ELF-1 (cell line): ENCODE results near the gene AUTS2.

Experiments
- DNase-seq: peaks from one replicate; pipeline ENCODE4 v3.0.0-alpha.2; 2016; ENCODE audit warnings: low read depth, low spot score

AUTS2 gene

DNA sequence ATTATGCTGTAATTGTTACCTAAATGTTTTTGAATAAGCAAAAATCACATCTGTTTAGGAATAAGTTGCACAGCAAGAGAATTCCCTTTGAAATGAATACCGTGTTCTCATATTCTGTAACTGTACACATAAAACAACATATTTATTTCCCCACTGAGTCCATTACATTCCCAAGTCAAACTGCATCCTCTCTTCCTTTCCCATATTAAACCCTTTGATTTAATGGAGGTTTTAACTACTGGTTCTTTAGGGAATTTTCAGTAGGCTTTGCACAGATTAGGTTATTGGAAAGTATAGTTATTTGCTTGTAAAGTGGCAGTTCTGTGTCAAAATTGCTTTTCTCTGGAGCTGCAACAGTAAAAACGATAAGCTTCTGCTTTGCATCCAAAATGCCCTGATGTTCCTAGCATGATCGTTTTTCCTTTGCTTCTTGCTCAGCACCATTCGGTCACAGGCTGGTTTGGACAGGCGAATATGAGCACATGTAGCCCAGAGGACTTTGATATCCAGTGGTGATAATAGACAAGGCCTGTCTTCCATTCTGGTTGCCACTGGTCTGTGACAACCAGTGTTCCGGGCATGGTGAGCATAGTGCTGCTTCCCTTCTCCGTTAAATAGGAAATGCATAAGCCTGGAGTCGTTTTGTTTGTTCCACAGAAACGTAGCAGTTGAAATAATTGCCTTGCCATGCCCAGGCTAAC, 696.1 kb downstream of the AUTS2 start:
- no peak for DNase-seq

DNA sequence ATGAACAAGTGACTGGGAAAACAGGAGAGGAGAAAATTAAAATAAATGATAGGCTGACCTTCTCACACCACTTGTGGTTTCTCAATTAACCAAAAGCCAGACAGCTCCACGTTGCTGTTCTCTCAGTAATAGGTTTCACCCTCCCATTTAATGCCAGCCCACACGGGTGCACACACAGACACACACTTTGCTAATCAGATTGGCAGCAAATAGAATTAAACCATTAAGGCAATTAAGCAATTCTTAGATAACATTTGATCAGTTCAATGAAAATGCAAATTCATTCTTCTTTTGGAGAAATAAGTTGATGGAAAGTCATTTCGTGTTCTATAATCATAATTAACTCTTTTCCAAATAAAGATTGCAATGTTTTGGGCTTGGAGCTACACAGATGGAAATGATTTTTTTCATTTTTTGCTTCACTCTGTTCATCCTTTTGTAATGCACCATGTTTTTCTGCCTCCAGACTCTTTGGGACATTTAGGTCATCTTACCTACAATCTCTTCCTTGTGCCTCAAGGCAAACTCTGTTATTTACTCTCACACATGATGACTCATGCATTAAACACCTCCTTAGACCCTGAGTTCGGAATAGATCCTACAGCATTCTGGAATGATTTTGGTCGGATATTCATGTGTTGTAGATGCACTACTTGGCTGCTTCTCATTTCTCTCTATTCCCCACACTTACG, 700.7 kb downstream of the AUTS2 start:
- no peak for DNase-seq

DNA sequence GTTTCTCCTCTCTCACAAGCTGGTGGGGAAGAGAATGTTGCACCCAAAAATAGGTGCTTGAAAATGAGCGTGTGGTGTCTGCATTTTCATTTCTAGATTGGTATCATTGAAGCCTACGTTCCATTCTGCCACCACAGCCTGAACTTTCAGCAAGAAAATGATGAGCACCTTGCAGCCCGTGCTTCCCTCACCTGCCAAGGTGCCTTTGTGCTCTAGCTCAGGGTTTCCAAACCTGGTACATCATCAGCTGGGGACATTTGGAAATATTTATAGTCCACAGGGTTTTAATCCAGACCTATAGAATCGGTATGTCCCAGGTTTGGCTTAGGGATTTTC, 701.2 kb downstream of the AUTS2 start:
- DNase-seq = no peak

DNA sequence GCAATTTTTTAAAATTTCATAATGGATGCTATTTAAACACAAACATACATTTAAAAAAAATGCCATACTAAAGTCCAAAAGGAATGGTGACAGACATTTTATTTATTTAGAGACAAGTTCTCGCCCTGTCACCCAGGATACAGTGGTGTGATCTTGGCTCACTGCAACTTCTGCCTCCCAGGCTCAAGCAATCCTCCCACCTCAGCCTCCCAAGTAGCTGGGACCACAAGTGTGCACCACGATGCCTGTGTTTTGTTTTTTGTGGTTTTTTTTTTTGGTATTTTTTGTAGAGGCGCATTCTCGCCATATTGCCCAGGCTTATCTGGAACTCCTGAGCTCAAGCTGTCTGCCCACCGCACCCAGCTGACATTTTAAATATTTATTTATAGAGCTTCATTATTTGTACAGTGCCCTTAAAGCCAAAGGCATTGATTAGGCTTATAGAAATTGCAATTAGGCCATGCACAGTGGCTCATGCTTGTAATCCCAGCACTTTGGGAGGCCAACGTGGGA, 703.5 kb downstream of the AUTS2 start:
- no peak for DNase-seq

DNA sequence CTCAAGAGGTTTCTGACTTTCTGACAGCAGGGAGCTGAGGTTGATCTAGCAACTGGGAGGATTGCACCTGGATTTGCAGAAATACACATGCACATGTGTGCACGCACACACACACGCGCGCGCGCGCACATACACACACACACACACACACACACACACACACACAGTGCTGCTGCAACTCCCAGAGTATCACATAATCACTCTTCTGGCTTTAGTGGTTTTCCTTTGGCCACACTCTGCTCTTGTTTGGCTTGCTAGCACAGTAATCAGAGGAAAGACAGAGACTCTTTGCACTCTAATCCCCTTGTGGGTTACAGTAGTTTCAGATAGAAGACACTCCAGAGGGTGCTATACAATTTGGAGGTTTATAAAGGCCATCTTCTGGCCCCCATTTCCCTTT, 705.0 kb downstream of the AUTS2 start:
- DNase-seq = no peak

DNA sequence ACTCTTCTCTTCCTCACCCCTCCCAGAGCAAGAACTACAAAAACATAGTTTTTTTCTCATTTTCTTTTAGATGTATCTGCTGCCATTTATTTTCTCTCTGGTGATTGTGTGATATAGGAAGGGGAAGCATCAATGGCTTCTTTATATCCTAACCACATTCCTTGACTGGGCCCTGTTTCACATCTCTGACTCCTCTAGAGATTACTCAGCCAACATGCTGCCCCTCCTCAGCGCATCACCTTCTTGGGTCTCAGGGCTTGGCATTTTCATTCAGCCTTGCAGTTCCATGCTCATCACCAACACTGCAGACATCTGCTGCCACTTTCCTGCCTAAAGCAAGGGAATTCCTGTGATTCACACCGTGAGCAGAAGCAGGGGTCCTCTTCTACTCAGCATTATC, 705.5 kb downstream of the AUTS2 start:
- no peak for DNase-seq

DNA sequence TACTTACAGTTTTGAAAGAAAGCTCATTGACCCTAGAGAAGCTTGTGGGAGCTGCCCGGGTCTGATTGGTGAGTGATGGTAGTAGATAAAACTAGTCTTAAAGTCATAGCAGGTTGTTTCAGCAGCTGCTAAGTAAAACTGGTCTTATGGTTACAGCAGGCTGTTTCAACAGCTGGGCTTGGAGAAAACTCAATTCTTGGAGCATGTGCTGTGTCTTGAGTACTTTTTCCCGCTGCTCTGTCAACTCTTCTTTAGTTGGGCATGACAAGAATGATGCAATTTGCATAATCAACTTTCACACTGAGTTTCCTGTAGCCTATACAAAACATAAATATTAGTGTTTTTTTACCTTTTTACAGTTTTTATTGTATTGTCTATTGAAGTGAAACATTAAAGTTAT, 707.9 kb downstream of the AUTS2 start:
- DNase-seq = no peak

DNA sequence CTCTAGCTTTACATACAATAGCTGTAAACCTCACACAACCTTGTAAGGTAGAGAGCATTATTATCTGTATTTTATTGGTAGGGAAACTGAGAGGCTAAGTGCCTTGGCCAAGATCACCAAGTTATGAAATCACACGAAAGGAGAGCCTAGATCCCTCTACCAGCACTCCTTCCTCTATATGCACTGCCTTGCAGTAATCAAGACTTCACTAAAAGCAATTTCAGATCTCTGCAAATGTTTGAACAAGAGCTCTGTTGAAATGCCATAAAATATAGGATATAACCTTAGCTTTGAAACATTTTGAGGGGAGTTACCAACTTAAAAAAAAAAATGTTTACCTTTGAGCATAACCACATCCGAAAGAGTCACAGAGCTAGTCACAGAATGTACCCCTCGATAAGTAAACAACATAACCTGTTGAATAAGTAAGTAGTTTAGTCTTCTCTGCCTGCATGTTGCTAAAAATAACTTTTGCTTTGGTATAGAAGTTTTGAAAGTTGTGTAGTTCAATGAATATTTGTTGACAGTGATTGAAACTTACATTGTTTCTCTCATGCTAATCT, 709.4 kb downstream of the AUTS2 start:
- DNase-seq = no peak

DNA sequence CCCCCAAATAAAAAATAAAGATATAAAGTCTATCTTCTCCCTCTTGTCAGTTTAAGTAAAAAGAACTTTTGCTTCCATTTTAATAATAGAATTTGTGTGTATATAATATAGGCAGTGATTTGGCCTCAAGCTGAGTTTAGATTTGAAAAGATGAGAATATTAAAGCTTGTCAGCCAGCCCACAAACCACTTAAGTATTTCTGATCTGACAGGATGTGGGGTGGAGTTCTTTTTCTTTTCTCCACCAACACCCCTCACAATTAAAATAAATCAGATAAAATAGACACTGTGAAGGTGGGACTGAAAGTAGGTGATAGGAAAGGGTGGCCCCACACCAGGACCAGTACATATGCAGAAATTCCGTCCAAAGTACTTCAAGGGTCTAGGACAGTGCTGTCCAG, 714.1 kb downstream of the AUTS2 start:
- DNase-seq = no peak

DNA sequence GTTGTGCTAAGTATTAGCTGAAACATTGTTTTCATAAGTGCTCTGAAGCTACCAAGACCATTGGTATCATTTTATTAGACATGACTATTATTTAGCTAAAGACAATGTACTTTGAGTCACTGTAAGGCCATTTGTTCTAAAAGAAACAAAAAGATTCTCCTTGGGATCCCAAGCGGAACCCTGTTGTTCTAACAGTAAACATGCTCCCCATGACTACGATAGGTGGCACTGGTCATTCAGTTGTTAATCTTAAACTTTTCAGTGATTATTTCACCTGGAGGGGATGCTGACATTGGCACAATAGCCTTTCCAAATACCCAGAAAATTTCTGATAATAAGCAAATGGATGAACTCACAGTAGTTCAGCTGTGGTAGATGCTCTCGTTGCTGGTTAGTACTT, 715.0 kb downstream of the AUTS2 start:
- DNase-seq = no peak

DNA sequence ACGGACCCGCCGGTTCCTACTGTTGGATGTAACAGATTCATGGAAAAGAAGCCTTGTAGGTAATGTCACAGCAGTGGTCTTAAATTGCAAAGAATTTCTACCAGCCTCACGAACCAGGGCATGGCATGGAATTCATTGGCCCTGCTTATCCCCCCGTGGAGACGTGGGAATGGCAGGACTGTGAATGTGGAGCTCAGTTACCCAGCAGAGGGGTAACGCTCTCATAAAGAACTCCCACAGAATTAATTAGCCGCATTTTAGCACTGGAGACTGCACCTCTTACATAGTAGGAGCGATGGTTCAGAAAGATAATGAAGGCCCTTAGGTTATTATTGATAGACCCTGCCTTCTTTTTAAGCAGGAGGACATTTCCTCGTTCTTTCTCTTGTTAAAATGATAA, 715.4 kb downstream of the AUTS2 start:
- DNase-seq = no peak

DNA sequence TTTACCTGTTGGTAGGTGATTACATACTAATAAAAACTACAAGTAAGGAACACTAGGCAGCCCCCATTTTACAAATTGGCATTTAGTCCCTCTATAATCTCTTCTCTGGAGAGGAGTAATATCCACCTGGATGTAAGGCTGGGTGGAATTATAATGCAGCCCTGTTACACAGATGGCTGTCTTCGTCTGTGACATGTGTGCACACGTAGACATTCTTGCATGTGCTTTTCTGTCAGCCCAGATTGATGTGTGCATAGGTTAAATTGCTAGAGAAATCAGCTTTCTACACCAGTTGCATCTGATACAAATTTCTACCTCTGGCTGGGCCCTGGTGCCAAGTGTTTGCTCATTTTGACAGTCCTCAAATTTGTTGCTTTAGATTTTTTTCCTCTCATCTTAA, 715.9 kb downstream of the AUTS2 start:
- no peak for DNase-seq

DNA sequence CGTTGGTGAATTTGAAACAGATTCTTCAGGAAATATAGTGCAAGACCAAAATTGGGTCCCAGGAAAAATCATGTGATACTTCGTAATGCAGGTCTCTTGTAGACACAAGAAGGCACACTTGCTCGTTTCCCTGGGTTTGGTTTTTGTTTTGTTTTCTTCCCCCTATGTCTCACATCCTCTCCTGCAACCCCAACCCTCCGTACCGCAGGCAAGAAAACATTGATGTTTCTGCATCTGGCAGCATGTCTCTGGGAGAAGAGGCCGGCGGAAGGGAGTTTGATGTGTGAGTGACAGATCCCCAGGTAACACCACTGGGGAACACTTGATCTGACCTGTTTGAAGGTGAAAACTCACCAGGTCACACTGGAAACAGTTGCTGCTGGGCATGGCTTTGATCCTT, 718.5 kb downstream of the AUTS2 start:
- no peak for DNase-seq

DNA sequence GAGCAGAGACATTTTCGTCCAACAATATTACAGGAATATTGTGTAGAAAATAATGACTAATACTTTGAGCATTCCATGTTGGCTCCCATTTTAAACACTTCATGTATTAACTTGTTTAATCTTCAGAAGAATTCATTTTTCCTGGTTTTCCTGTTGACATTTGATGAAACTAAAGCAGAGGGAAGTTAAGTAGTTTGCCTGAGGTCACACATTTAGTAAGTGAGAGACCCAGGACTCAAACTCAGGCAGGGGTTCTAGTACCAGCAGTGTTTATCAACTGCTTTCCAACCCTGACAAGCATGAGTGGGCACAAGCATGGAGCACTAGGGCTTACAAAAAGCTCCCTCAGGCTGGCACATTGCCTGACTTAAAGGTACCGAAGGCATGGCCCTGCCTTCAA, 719.1 kb downstream of the AUTS2 start:
- no peak for DNase-seq

DNA sequence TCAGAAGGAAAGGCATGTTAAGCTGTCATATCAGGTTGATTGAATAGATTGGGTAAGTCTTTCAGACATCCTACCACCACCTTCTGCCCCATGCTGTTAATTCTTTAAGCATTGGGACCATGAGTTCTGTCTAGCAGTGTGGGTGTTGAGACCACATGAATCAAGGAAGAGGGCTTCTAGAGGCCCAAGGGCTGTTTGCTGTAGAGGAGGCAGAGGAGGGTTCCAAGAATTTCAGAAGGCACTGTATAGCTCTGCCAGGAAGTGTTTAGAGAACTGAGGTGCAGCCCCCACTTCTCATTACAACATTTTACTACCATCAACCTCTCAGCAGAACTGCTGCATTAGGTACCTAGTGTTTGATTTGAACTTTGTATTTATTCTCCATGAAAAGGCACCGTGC, 720.2 kb downstream of the AUTS2 start:
- DNase-seq = no peak

DNA sequence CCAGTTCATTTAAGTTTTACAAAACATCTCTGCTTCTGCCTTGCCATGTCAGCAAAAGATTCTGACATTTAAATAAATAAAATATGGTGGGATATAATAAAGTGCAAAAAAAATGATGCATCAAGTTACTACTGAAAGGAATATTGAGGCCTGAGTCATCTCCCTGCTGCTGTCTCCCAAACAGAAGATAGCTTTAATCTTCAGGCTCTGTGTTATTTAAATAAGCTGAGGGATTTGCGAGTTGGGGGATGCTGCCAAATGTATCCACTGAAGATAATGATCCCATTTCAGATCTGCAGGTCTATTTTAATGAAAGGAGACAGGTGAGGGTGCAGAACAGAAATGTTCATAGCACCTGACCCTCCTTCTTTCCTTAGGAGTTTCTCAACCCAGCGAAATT, 720.8 kb downstream of the AUTS2 start:
- no peak for DNase-seq

DNA sequence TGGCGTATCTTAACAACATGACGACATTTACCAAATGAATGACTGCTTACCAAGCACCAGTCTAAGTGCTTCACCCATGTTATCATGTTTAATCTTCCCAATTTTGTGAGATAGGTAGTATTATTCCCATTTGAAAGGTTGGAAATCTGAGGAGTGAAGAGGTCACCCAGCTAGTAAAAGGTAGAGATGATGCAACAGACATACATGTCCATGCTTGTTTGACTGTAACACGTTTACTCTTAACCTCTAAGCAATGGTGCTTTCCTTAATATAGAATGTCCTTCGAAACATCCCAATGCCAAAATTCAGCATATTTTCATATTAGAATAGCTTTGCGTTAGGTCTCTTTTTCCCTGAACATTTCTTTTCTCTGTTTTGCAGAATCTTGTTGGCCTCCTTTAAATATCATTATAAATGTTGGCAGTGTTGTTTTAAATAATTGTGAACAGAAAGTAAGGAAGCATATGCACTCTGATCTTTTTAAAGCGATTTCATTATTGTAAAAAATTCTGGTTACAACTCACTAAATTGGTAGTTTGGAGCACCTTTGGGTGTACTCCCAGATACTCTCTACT, 722.8 kb downstream of the AUTS2 start:
- DNase-seq = no peak

DNA sequence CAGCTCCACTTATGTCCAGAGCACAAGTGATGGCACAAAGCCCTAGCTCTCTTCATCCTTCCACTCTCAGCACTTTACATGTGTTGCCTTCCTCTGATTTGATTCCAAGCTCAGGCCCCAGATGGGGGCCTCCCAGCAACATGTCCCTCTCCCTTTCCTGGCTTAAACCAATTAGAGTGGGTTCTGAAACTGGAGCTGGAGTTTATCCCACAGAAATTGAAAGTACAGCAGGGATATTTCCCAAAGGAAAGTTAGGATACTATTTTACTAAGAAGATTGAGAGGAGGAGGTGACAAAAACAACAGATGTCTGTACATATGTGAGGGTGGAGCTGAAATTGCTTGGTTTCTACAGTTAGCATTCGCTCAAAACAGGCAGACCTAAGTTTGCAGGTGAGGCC, 724.6 kb downstream of the AUTS2 start:
- DNase-seq = no peak

DNA sequence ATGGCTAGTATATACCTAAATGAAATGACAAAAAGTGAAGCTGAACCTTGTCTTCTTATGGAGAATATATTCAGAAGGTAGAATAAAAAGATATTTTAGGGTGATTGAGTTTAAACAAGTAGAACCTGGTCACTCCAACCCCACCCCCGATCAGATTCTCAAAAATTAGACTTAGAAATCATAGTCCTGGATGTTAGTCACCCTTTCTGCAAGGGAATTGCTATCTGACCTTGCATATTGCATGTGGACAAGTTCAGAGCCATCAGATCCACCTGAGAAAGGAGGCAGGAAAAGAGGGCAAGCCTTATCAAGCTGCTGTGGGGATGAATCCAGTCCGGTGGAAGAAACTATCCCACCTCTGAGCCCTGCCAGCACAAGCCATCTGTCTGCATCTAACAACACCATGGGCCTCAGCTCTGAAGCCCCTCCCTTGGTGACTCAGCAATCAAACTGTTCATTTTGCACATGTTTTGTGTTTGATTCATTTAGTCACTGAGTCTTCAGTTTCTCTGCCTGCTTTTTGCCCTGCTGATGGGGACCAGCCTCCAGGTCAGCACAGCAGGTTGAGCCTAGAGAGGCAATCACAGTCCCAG, 727.3 kb downstream of the AUTS2 start:
- DNase-seq = no peak

DNA sequence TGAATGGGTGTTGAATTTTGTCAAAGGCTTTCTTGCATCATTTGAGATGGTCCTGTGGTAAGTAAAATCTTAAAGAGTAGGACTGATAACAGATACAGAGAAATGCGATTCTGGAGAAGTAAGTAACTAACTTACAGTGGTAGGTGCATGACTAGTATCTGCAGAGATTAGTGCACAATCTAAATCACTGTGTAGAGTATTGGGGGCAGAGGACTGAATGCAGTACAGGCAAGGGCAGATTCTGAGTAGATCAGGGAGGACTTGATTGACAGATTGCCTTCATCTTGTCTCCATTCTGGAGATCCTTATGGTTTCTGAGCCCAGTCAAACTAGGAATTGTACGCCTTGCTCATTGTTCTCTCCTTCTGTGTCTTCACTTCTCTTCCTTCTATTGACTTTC, 736.0 kb downstream of the AUTS2 start:
- DNase-seq = no peak

DNA sequence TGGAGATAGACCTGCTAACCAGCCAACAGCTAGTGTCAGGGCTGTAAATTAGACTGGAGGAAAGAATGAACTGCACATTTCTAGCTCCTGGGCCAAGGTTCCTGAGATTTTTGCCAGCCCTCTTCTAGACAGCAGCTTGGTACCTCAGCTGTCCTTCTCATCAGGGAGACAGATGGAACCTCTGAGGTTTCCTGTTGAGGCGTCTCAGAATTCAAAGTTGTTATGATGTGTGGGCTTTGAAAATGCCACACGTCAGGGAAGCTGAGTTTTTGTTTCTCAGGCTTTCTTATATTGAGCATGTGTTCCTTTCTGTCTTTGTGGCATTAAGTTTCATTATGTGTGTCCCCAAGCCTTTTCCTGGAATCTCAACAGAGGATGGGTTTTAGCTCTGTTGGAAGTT, 736.6 kb downstream of the AUTS2 start:
- DNase-seq = no peak

DNA sequence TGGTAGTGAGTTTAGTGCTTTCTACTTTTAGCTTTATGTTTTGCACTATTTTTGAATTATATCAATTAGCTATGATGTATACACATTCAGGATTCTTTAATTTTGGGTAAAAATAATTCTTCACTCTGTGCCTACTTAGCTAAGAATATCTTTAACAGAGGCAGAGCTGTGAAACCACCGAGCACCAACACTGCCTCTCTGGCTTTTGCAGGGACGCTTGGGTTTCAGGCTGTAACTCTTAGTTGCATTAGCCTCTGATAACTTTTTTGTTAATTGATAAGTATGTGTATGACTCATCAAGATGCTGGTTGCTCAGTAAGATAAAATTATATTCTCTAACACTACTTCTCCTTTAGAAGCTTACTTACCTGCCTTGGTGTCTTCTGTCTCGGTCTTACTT, 738.3 kb downstream of the AUTS2 start:
- no peak for DNase-seq

DNA sequence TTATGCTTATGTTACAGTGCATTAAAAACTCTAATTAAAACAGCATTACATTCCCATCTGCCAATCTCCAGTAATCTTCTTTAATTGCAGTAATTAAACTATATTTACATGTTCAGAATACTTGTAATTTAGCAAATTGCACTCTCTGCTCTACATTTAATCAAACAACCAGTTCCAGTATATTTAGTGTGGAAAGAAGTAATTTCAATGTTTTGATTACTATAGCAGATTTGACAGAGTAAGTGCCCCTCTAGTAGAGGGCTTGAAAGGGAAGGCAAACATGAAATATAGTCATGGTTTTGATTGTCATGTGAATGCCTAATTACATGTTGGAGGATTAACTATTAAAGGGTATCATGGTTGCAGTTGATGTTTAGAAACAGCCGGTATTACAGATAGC, 739.7 kb downstream of the AUTS2 start:
- no peak for DNase-seq
